Measurements from ENCODE around the gene DYSF. TPM values are rescaled to one million over a fixed set of nuclear protein-coding genes. Genes with fewer than 3 reads are reported as not detected.
A peak's percentile ranks its signal among the peaks of the same experiment; 100 is the strongest.

Gene DYSF
- total and polyA plus RNA-seq, 8 donors = 17.8 to 71.4 (median 21.6) TPM

DNA sequence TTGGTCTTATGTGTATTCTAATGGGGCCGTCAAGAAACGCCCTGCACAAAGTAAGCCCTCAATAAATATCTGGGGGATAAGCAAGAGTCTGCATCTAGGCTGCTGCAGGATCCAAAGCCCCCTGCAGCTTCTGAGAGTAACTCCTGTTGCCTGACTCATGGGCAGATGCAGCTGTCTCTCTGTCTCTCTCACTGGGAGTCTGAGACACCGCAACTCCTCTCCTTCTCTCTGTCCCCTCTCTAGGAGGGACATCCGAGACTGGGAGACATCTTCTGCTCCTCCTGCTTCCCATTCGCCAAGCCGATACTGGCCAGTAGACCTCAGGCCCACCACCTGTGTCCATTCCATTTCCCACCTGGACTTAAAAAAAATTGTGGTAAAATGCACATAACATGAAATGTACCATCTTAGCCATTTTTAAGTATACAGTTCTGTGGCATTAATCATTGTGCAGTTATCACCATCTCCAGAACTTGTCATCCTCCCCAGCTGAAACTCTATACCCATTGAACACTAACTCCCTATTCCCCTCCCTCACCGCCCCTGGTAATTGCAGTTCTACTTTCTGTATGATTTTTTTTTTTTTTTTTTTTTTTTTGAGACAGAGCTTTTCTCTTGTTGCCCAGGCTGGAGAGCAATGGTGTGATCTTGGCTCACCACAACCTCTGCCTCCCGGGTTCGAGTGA is 20.1 kb downstream of the DYSF start:
- intact Hi-C loops (cut with DNase I) = no loop called here
- ATAC-seq = no peak
- H3K27ac ChIP-seq = peak overlapping the region in 1 of 2 donors; percentile 93

DNA sequence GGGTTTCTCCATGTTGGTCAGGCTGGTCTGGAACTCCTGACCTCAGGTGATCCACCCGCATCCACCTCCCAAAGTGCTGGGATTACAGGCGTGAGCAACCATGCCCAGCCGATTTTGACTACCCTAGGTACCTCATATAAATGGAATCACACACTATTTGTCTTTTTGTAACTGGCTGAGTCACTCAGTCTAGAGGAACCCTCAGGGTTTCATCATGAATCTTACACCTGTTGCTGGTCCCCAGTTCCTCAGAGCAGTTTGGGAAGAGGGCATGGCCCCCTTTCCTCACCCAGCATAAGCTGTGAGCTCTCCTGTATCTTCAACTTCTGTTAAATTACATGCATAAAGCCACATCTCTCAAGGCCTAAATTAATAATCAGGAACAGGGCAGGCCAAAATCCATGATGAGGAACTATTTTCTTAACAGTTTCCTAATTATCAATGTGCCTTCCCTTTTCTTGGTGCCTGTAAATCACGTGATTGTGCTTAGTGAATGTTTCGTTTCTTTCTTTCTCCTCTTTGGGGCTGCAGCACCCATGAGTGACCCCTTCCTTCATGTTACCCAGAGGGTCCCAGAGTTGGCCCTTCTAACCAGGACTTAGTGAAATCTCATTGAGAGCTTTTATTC is 20.9 kb downstream of the DYSF start:
- Histone ChIP-seq H3K36me3 (no peaks in the 10 kb centered on the region), H3K9me3 (no peaks in the 10 kb centered on the region), H3K4me1 (peaks cover 6 to 63% of the 10 kb centered on the region in 2 donors), H3K27ac (peak overlapping the region; percentile 48 to 93), H3K27me3 (no peaks in the 10 kb centered on the region), H3K4me3 (no peak overlapping the region)
- TF ChIP-seq, protein P1, sequence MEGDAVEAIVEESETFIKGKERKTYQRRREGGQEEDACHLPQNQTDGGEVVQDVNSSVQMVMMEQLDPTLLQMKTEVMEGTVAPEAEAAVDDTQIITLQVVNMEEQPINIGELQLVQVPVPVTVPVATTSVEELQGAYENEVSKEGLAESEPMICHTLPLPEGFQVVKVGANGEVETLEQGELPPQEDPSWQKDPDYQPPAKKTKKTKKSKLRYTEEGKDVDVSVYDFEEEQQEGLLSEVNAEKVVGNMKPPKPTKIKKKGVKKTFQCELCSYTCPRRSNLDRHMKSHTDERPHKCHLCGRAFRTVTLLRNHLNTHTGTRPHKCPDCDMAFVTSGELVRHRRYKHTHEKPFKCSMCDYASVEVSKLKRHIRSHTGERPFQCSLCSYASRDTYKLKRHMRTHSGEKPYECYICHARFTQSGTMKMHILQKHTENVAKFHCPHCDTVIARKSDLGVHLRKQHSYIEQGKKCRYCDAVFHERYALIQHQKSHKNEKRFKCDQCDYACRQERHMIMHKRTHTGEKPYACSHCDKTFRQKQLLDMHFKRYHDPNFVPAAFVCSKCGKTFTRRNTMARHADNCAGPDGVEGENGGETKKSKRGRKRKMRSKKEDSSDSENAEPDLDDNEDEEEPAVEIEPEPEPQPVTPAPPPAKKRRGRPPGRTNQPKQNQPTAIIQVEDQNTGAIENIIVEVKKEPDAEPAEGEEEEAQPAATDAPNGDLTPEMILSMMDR (IDR thresholded peaks at IDR 0.05) = no peak
- intact Hi-C loops (cut with DNase I) = no loop called here
- DNase-seq (no peak), ATAC-seq (peak; percentile 25)

More for the DNA sequence above, 20.1 kb downstream of the DYSF start:
- Histone ChIP-seq H3K4me1 (peaks cover 6 to 70% of the 10 kb centered on the region in 2 donors), H3K27me3 (peaks cover 0 to 2% of the 10 kb centered on the region in 2 donors), H3K36me3 (no peaks in the 10 kb centered on the region), H3K4me3 (no peak overlapping the region), H3K9me3 (no peaks in the 10 kb centered on the region)
- TF ChIP-seq, protein P1 (IDR thresholded peaks at IDR 0.05) = no peak
- DNase-seq = no peak

DNA sequence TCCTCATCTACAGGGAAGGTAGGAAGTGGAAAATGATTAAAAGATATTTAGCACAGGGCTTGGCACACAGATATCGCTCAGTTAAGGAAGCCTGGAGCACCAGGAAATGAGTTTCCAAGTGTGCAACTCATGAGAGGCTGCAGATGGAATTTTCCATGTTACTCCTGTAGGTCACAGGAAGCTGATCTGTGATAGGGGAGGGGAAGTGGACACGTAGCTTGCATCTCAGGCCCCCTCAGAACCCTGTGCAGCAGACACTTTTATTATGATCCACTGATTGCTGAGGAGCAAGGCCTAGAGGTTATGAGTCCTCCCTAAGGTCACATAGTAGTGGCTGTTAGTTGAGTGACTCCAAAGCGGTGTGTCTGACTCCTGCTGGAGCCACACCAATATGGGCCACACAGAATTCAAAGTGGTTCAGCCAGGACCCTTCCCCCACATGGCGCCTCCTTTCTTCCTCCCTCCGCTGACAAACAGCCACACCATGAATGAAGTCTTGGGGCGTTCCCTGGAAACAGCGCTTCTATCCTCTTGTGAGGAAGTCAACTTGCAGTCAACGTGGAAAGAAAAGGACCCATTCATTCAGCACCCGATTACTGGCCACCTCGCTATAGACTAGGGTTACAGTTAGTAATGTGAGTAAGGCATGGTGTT is 21.5 kb downstream of the DYSF start:
- ATAC-seq = peak; percentile 26

DNA sequence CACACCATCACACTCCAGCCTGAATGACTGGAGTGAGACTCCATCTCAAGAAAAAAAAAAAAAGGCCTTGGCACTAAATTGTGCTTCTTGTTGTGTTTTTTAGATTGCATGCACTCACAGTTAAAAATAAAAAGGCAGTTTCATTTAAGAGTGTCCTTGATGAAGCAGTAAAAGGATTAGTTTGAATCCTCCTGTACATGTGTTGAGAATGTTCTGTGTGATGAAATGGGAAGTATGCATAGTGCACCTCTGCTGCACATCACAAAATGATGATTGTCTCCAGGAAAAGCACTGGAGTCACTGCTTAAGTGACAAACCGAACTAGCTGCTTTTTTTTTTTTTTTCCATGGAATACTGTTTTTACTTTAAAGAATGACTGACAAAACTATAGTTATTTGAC is 23.1 kb downstream of the DYSF start:
- no peaks in the 10 kb centered on the region for H3K9me3 ChIP-seq
- DNase-seq = no peak
- intact Hi-C loops (cut with DNase I) = no loop called here
- peak overlapping the region in 1 of 2 donors; percentile 93 for H3K27ac ChIP-seq
- H3K27me3 ChIP-seq = no peaks in the 10 kb centered on the region
- TF ChIP-seq, protein P1 (IDR thresholded peaks at IDR 0.05) = no peak
- peaks cover 6 to 62% of the 10 kb centered on the region in 2 donors for H3K4me1 ChIP-seq
- no peak for ATAC-seq
- H3K4me3 ChIP-seq = no peak overlapping the region
- H3K36me3 ChIP-seq = peaks cover 0 to 4% of the 10 kb centered on the region in 2 donors

More for the DNA sequence above, 21.5 kb downstream of the DYSF start:
- DNase-seq = no peak
- Histone ChIP-seq H3K36me3 (no peaks in the 10 kb centered on the region), H3K9me3 (no peaks in the 10 kb centered on the region), H3K27ac (peak overlapping the region; percentile 48 to 93), H3K27me3 (no peaks in the 10 kb centered on the region), H3K4me1 (peaks cover 6 to 60% of the 10 kb centered on the region in 2 donors), H3K4me3 (no peak overlapping the region)
- TF ChIP-seq, protein P1 (IDR thresholded peaks at IDR 0.05) = no peak
- intact Hi-C loops (cut with DNase I) = no loop called here

DNA sequence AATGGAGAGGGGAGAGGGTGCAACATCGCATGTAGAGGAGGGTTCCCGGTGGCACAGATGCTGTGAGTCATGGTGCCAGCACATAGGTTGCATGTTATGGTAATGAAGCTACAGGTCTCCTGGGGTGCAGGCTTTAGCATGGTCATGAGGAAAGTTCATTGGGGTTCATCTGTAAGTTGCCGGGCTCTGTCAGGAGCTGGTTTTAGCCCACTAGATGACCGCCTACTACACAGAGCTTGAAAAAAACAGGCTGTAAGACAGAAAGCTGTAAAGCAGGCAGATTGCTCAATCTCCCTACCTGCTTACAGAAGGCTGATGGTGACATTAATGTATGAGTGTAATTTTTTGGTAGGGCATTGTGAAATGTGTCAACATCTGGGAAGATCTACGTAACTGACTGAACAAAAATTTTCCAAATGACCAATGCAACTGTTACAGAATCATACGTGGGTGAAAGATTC is 23.9 kb downstream of the DYSF start:
- intact Hi-C loops (cut with DNase I) = no loop called here
- Histone ChIP-seq H3K9me3 (no peaks in the 10 kb centered on the region), H3K27me3 (no peaks in the 10 kb centered on the region), H3K4me3 (no peak overlapping the region), H3K36me3 (peaks cover 0 to 12% of the 10 kb centered on the region in 2 donors), H3K4me1 (peaks cover 6 to 62% of the 10 kb centered on the region in 2 donors), H3K27ac (peak overlapping the region in 1 of 2 donors; percentile 93)
- ATAC-seq (peak; percentile 32), DNase-seq (no peak)
- TF ChIP-seq, protein P1 (IDR thresholded peaks at IDR 0.05) = no peak

Data from left lung (tissue), 10 donors.